Gastroesophageal sphincter (tissue), 4 donors: ENCODE data around the gene HARBI1. TPM values are rescaled to one million over a fixed set of nuclear protein-coding genes. Genes with fewer than 3 reads are reported as not detected.

Experiments
- ATAC-seq: fragments of 150-250 bp; one replicate; pipeline ENCODE4 v1.9.1; 2016; ENCODE audit warnings: mild to moderate bottlenecking, moderate library complexity
- H3K27ac ChIP-seq, 4 donors: fragments of 200-600 bp; sonication (generic) in 3 of 4; 1 replicate in 3 of 4; 2 replicates in 1 of 4; pipeline ENCODE4 v1.5.1; 2016 to 2019
- H3K27me3 ChIP-seq: fragments of 200-600 bp; sonication (generic); one replicate; pipeline ENCODE4 v1.5.1; 2019
- H3K36me3 ChIP-seq, 2 donors: fragments of 200-600 bp; sonication (generic); one replicate each; pipeline ENCODE4 v1.5.1; 2019; ENCODE audit warnings: control low read depth in 1 of 2
- H3K4me1 ChIP-seq, 3 donors: fragments of 200-600 bp; sonication (generic); 1 replicate in 2 of 3; 2 replicates in 1 of 3; pipeline ENCODE4 v1.5.1; 2016 to 2019; ENCODE audit warnings: control low read depth in 2 of 3
- H3K4me3 ChIP-seq, 2 donors: fragments of 200-600 bp; sonication (generic); one replicate each; pipeline ENCODE4 v1.5.1; 2019; ENCODE audit warnings: mild to moderate bottlenecking in 1 of 2, moderate library complexity in 1 of 2
- H3K9me3 ChIP-seq, 3 donors: fragments of 200-600 bp; sonication (generic); one replicate each; pipeline ENCODE4 v1.5.1; 2017 to 2019; ENCODE audit warnings: control low read depth in 2 of 3
- CTCF ChIP-seq, 4 experiments: fragments of 200-600 bp in 2 of 4; fragments of 450-650 bp in 2 of 4; sonication (generic) in 1 of 4; IDR thresholded peaks; one replicate each; pipeline ENCODE4 v1.5.1; 2017 to 2019; ENCODE audit warnings: antibody characterized with exemption in 4 of 4, mild to moderate bottlenecking in 2 of 4, moderate library complexity in 2 of 4
- EP300 ChIP-seq: sonication (generic); formaldehyde crosslinking; IDR thresholded peaks from one replicate; pipeline ENCODE4 v1.6.1; 2017; ENCODE audit warnings: antibody characterized with exemption, mild to moderate bottlenecking
- POLR2A ChIP-seq, 2 donors: fragments of 450-650 bp; IDR thresholded peaks; one replicate each; pipeline ENCODE4 v1.6.1; 2017; ENCODE audit warnings: antibody characterized with exemption in 2 of 2, mild to moderate bottlenecking in 2 of 2, moderate library complexity in 1 of 2
- POLR2AphosphoS5 ChIP-seq: sonication (generic); formaldehyde crosslinking; IDR thresholded peaks from one replicate; pipeline ENCODE4 v1.6.1; 2017; ENCODE audit warnings: antibody characterized with exemption
- WGBS, 2 donors: methylation state at CpG; one replicate each; pipeline ENCODE4 v1.1.5; 2018; ENCODE audit warnings: low coverage in 1 of 2; 5-methylcytosine and 5-hydroxymethylcytosine counted together
- total RNA-seq, 4 donors: library from RNA; depleted of rRNA; stranded (reverse); fragments of >200 nt; gene quantifications; one replicate each; pipeline ENCODE4 v1.1.0, GENCODE V29; 2016

The HARBI1 gene
- total RNA-seq, 4 donors from 2014 or later, result 1.9 to 4.2 (median 2.5) TPM

GRCh38 chr11:46637546-46637945 lies 20.5 kb upstream of the HARBI1 start:
- no peak for ATAC-seq

GRCh38 chr11:46635557-46636139 lies 18.6 kb upstream of the HARBI1 start:
- 85 to 91% methylated on average over 4 to 5 of the region's 5 CpGs for WGBS, 2 donors
- peaks cover 0 to 73% of the 10 kb centered on the region in 2 donors for H3K36me3 ChIP-seq

More at GRCh38 chr11:46637546-46637945, 20.5 kb upstream of the HARBI1 start:
- Histone ChIP-seq H3K36me3 (peaks cover 0 to 71% of the 10 kb centered on the region in 2 donors), H3K27me3 (no peaks in the 10 kb centered on the region), H3K4me1 (no peaks in the 10 kb centered on the region), H3K4me3 (no peak overlapping the region), H3K9me3 (no peaks in the 10 kb centered on the region), H3K27ac (no peak overlapping the region)
- WGBS, 2 donors, result 94% methylated on average over 5 of the region's 5 CpGs; no CpG with 5 or more reads in 1 of the 2 donors
- TF ChIP-seq POLR2AphosphoS5 (no peak), CTCF (IDR thresholded peaks at IDR 0.05) (no peak), EP300 (no peak), POLR2A (IDR thresholded peaks at IDR 0.05) (no peak)

GRCh38 chr11:46633291-46634217 lies 16.5 kb upstream of the HARBI1 start:
- Histone ChIP-seq H3K36me3 (peaks cover 0 to 74% of the 10 kb centered on the region in 2 donors), H3K27me3 (no peaks in the 10 kb centered on the region), H3K27ac (no peak overlapping the region), H3K4me1 (no peaks in the 10 kb centered on the region), H3K4me3 (no peak overlapping the region), H3K9me3 (no peaks in the 10 kb centered on the region)
- WGBS, 2 donors, result 94 to 95% methylated on average over 16 to 19 of the region's 22 CpGs
- ATAC-seq, result no peak
- TF ChIP-seq POLR2AphosphoS5 (no peak), POLR2A (IDR thresholded peaks at IDR 0.05) (no peak), EP300 (no peak), CTCF (IDR thresholded peaks at IDR 0.05) (no peak)

More at GRCh38 chr11:46635557-46636139, 18.6 kb upstream of the HARBI1 start:
- Histone ChIP-seq H3K27me3 (no peaks in the 10 kb centered on the region), H3K27ac (no peak overlapping the region), H3K4me1 (no peaks in the 10 kb centered on the region), H3K9me3 (no peaks in the 10 kb centered on the region), H3K4me3 (no peak overlapping the region)
- TF ChIP-seq CTCF (IDR thresholded peaks at IDR 0.05) (no peak), POLR2A (IDR thresholded peaks at IDR 0.05) (no peak), POLR2AphosphoS5 (no peak), EP300 (no peak)
- ATAC-seq, result no peak

GRCh38 chr11:46632502-46632901 lies 15.5 kb upstream of the HARBI1 start:
- WGBS, 2 donors, result 93 to 100% methylated on average over 1 of the region's 1 CpG
- peaks cover 0 to 74% of the 10 kb centered on the region in 2 donors for H3K36me3 ChIP-seq
- no peak for TF ChIP-seq CTCF (IDR thresholded peaks at IDR 0.05)
- TF ChIP-seq POLR2AphosphoS5, result no peak
- TF ChIP-seq POLR2A (IDR thresholded peaks at IDR 0.05), result no peak
- no peak for TF ChIP-seq EP300

More at GRCh38 chr11:46632502-46632901, 15.5 kb upstream of the HARBI1 start:
- Histone ChIP-seq H3K4me1 (no peaks in the 10 kb centered on the region), H3K9me3 (no peaks in the 10 kb centered on the region), H3K27ac (no peak overlapping the region), H3K27me3 (no peaks in the 10 kb centered on the region), H3K4me3 (no peak overlapping the region)
- no peak for ATAC-seq
